Naive thymus-derived CD4-positive, alpha-beta T cell (primary cell): ENCODE measurements around the gene COL6A1. TPM values are rescaled to one million over a fixed set of nuclear protein-coding genes. Genes with fewer than 3 reads are reported as not detected.

Source experiments
- ATAC-seq: fragments of 150-1000 bp; cut with Tn5 transposase; 2 replicates; pipeline ENCODE4 v1.10.0; 2021; ENCODE audit warnings: mild to moderate bottlenecking, moderate library complexity
- CTCF ChIA-PET: fragments of 350-600 bp; sonication (Branson Sonifier 250); formaldehyde crosslinking; loops from one replicate; lab custom pipeline; 2021; ENCODE audit warnings: antibody characterized with exemption; lab: Charles Lee
- POLR2A ChIA-PET: fragments of 350-600 bp; sonication (Branson Sonifier 250); formaldehyde crosslinking; loops from one replicate; lab custom pipeline; 2021; ENCODE audit warnings: antibody characterized with exemption, inconsistent platforms; lab: Charles Lee
- DNase-seq, 9 donors: peaks; one replicate each; pipeline versions ENCODE4 v3.0.0 to v3.0.0-alpha.2; 2020 to 2022; ENCODE audit warnings: mixed read lengths in 1 of 9
- H3K27ac ChIP-seq: one replicate; pipeline ENCODE4 v1.7.0; 2013; ENCODE audit warnings: mild to moderate bottlenecking, low read depth, low read length, moderate library complexity
- H3K27me3 ChIP-seq, 2 donors: one replicate each; pipeline ENCODE4 v1.7.0; 2013; ENCODE audit warnings: low read length in 2 of 2, mild to moderate bottlenecking in 2 of 2, moderate library complexity in 2 of 2; ENCODE audit not compliant: control insufficient read depth in 2 of 2, insufficient read depth in 2 of 2
- H3K36me3 ChIP-seq, 3 experiments: 1 replicate in 2 of 3; 2 replicates in 1 of 3; pipeline ENCODE4 v1.7.0; 2013; ENCODE audit warnings: low read length in 3 of 3, mild to moderate bottlenecking in 3 of 3, moderate library complexity in 1 of 3; ENCODE audit not compliant: insufficient read depth in 3 of 3, control insufficient read depth in 2 of 3
- H3K4me1 ChIP-seq, 2 donors: one replicate each; pipeline ENCODE4 v1.7.0; 2013; ENCODE audit warnings: low read length in 2 of 2, mild to moderate bottlenecking in 2 of 2, moderate library complexity in 1 of 2; ENCODE audit not compliant: control insufficient read depth in 2 of 2, insufficient read depth in 2 of 2
- H3K4me3 ChIP-seq: 2 replicates; pipeline ENCODE4 v1.7.0; 2013; ENCODE audit warnings: mild to moderate bottlenecking, low read length
- H3K9me3 ChIP-seq, 3 experiments: 1 replicate in 2 of 3; 2 replicates in 1 of 3; pipeline ENCODE4 v1.7.0; 2013; ENCODE audit warnings: low read length in 3 of 3; ENCODE audit not compliant: control insufficient read depth in 2 of 3
- H3K27ac Mint-ChIP-seq, 9 donors: one replicate each; pipeline ENCODE4 v1.8.0; 2020 to 2022; ENCODE audit warnings: mixed read lengths in 9 of 9, mild to moderate bottlenecking in 8 of 9, moderate library complexity in 5 of 9, inconsistent platforms in 2 of 9
- H3K27me3 Mint-ChIP-seq, 5 donors: one replicate each; pipeline ENCODE4 v1.8.0; 2021 to 2022; ENCODE audit warnings: mixed read lengths in 5 of 5, mild to moderate bottlenecking in 1 of 5
- H3K36me3 Mint-ChIP-seq, 5 donors: one replicate each; pipeline ENCODE4 v1.8.0; 2020 to 2022; ENCODE audit warnings: mixed read lengths in 5 of 5, mild to moderate bottlenecking in 3 of 5, inconsistent platforms in 1 of 5
- H3K4me1 Mint-ChIP-seq, 7 donors: one replicate each; pipeline ENCODE4 v1.8.0; 2020 to 2022; ENCODE audit warnings: mixed read lengths in 7 of 7, mild to moderate bottlenecking in 3 of 7, inconsistent platforms in 1 of 7
- H3K4me3 Mint-ChIP-seq, 10 donors: one replicate each; pipeline ENCODE4 v1.8.0; 2020 to 2022; ENCODE audit warnings: mild to moderate bottlenecking in 10 of 10, mixed read lengths in 10 of 10, moderate library complexity in 6 of 10, inconsistent platforms in 2 of 10
- H3K9me3 Mint-ChIP-seq, 11 donors: one replicate each; pipeline ENCODE4 v1.8.0; 2020 to 2022; ENCODE audit warnings: mixed read lengths in 11 of 11, mild to moderate bottlenecking in 4 of 11, inconsistent platforms in 1 of 11, moderate library complexity in 1 of 11
- intact Hi-C, 2 donors: fragments of 100-400 bp; cut with micrococcal nuclease; formaldehyde crosslinking; loops; one replicate each; pipeline ENCODE4 v1.15.1; 2023
- polyA plus RNA-seq, 2 donors: library from polyadenylated mRNA; unstranded; fragments of 300-500 nt; fragmentation: Illumina TruSeq; gene quantifications; one replicate each; pipeline ENCODE4 v1.2.3, GENCODE V29; 2021
- total RNA-seq, 6 experiments: library from RNA in 5 of 6; stranded (reverse) in 5 of 6; gene quantifications; 1 replicate in 5 of 6; 2 replicates in 1 of 6; pipeline ENCODE4 v1.2.3 and lab custom pipeline; 2021 to 2026

Gene COL6A1
- total and polyA plus RNA-seq, 7 experiments from 2014 or later: 0.22 to 17.1 (median 6.0) TPM

GRCh38 chr21:45995686-45996179 lies 14.2 kb downstream of the COL6A1 start:
- H3K4me3 Mint-ChIP-seq: no peak overlapping the region
- no peaks in the 10 kb centered on the region for H3K36me3 Mint-ChIP-seq
- POLR2A ChIA-PET: no interaction called here
- Histone ChIP-seq H3K4me3 (no peak overlapping the region), H3K27ac (no peak overlapping the region), H3K27me3 (no peaks in the 10 kb centered on the region), H3K36me3 (no peaks in the 10 kb centered on the region), H3K9me3 (no peaks in the 10 kb centered on the region), H3K4me1 (no peaks in the 10 kb centered on the region)
- H3K27ac Mint-ChIP-seq: no peak overlapping the region
- peak in 1 of 9 donors; percentile 18 for DNase-seq
- H3K9me3 Mint-ChIP-seq: peaks cover 0 to 3% (median 0%) of the 10 kb centered on the region in 11 donors
- ATAC-seq: no peak
- CTCF ChIA-PET: no interaction called here
- H3K4me1 Mint-ChIP-seq: no peaks in the 10 kb centered on the region
- intact Hi-C loops: no loop called here
- H3K27me3 Mint-ChIP-seq: no peaks in the 10 kb centered on the region

DNA sequence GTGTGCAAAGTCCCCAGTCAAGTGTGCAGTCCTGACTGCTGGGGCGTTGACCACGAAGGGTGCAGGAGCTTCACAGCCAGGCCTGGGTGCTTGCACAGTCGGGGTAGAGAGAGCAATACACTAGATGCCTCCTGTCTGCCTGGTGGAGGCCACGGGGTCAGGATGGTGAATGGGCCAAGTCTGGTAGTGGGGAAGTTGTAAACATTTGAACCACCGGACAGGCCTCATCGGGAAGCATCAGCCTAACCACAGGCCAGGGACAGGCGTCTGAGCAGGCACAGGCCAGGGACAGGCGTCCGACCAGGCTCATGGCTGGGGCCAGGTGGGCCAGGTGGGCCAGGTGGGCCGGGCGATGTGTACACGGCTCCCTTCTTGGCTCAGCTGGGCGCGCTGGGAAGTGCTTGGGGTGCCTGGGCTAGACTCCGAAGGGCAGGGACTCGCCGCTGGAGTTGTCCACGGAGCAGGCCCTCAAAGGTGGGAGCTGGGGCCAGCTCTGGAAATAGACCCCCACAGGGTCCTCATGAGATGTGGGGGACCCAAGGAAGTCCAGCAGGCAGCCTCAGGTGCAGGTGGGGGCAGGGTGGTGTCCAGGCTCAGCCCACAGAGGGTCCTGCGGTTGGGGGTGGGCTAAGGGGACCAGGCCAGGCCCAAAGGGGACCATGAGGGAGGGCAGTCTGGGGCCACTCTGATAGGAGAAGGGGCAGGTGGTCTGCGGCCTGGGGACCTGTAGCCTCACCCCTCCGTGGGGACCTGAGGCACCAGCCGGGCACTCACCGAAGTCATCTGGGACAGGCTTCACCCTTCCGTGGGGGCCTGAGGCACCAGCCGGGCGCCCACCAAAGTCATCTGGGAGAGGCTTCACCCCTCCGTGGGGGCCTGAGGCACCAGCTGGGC lies 15.0 kb downstream of the COL6A1 start:
- no peak overlapping the region for H3K27ac Mint-ChIP-seq
- H3K36me3 Mint-ChIP-seq: no peaks in the 10 kb centered on the region
- Histone ChIP-seq H3K9me3 (no peaks in the 10 kb centered on the region), H3K27ac (no peak overlapping the region), H3K27me3 (no peaks in the 10 kb centered on the region), H3K4me3 (no peak overlapping the region), H3K36me3 (no peaks in the 10 kb centered on the region), H3K4me1 (no peaks in the 10 kb centered on the region)
- no peaks in the 10 kb centered on the region for H3K27me3 Mint-ChIP-seq
- H3K4me1 Mint-ChIP-seq: no peaks in the 10 kb centered on the region
- intact Hi-C loops: no loop called here
- no peak for ATAC-seq
- no peak overlapping the region for H3K4me3 Mint-ChIP-seq
- POLR2A ChIA-PET: no interaction called here
- H3K9me3 Mint-ChIP-seq: peaks cover 0 to 3% (median 0%) of the 10 kb centered on the region in 11 donors
- DNase-seq: peak in 2 of 9 donors; percentile 4 to 19
- CTCF ChIA-PET: no interaction called here

- Histone ChIP-seq H3K27ac (no peak overlapping the region), H3K4me1 (no peaks in the 10 kb centered on the region), H3K4me3 (no peak overlapping the region), H3K36me3 (no peaks in the 10 kb centered on the region), H3K9me3 (no peaks in the 10 kb centered on the region), H3K27me3 (no peaks in the 10 kb centered on the region)
- Mint-ChIP-seq H3K36me3 (no peaks in the 10 kb centered on the region), H3K27me3 (no peaks in the 10 kb centered on the region), H3K27ac (no peak overlapping the region), H3K4me3 (no peak overlapping the region), H3K9me3 (peaks cover 0 to 3% (median 0%) of the 10 kb centered on the region in 11 donors), H3K4me1 (no peaks in the 10 kb centered on the region)
- ChIA-PET POLR2A (no interaction called here), CTCF (no interaction called here)
- intact Hi-C loops: no loop called here
- ATAC-seq (no peak), DNase-seq (peak in 1 of 9 donors; percentile 12)
Measured at GRCh38 chr21:45997205-45997494, 15.6 kb downstream of the COL6A1 start.

DNA sequence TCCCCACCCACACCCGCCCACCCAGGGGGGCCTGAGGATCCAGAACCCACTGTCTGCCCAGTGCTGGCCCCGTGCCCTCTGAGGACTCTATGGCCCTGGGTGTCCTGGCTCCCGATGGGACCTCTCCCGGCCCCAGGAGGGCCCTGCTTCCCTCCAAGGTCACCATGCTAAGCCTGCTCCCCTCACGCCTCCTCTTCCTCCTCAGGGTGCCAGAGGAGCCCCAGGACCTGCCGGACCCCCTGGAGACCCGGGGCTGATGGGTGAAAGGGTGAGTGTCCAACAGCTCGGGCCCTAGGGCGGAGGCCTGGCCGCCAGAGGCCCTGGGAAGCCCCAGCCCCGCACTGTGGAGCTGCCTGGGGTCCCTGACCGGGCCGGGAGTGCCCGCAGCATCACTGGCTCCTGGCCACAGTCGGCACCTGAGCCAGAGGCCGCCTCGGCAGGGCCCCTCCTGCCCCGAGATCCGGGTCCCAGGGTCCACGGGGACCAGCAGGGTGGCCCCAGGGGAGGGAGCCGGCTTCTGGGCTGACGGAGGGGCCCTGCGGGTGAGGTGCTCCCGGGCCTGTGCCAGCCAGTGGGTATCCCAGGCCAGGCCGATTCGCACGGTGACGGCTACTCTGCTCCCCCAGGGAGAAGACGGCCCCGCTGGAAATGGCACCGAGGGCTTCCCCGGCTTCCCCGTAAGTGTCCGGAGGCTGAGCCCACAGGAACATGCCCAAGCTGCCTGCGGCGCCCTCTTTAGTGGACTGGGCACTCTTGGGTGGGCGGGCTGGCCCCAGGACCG lies 16.1 kb downstream of the COL6A1 start:
- H3K4me1 Mint-ChIP-seq: no peaks in the 10 kb centered on the region
- Histone ChIP-seq H3K27me3 (no peaks in the 10 kb centered on the region), H3K4me1 (no peaks in the 10 kb centered on the region), H3K9me3 (no peaks in the 10 kb centered on the region), H3K27ac (no peak overlapping the region), H3K4me3 (no peak overlapping the region), H3K36me3 (no peaks in the 10 kb centered on the region)
- no peaks in the 10 kb centered on the region for H3K36me3 Mint-ChIP-seq
- H3K4me3 Mint-ChIP-seq: no peak overlapping the region
- ATAC-seq: no peak
- POLR2A ChIA-PET: no interaction called here
- peaks cover 0 to 3% (median 0%) of the 10 kb centered on the region in 11 donors for H3K9me3 Mint-ChIP-seq
- no peaks in the 10 kb centered on the region for H3K27me3 Mint-ChIP-seq
- CTCF ChIA-PET: no interaction called here
- intact Hi-C loops: no loop called here
- peak in 2 of 9 donors; percentile 6 to 11 for DNase-seq
- H3K27ac Mint-ChIP-seq: no peak overlapping the region

- DNase-seq (peak in 2 of 9 donors; percentile 4 to 19), ATAC-seq (no peak)
- no peaks in the 10 kb centered on the region for H3K4me1 ChIP-seq
- H3K4me3 ChIP-seq: no peak overlapping the region
- no peaks in the 10 kb centered on the region for H3K27me3 Mint-ChIP-seq
- H3K27me3 ChIP-seq: no peaks in the 10 kb centered on the region
- no peaks in the 10 kb centered on the region for H3K4me1 Mint-ChIP-seq
- no peak overlapping the region for H3K4me3 Mint-ChIP-seq
- peaks cover 0 to 3% (median 0%) of the 10 kb centered on the region in 11 donors for H3K9me3 Mint-ChIP-seq
- H3K36me3 Mint-ChIP-seq: no peaks in the 10 kb centered on the region
- POLR2A ChIA-PET: no interaction called here
- intact Hi-C loops: no loop called here
- H3K36me3 ChIP-seq: no peaks in the 10 kb centered on the region
- CTCF ChIA-PET: no interaction called here
- H3K27ac ChIP-seq: no peak overlapping the region
- H3K27ac Mint-ChIP-seq: no peak overlapping the region
- H3K9me3 ChIP-seq: no peaks in the 10 kb centered on the region
Measured at GRCh38 chr21:45998276-45998701, 16.7 kb downstream of the COL6A1 start.

DNA sequence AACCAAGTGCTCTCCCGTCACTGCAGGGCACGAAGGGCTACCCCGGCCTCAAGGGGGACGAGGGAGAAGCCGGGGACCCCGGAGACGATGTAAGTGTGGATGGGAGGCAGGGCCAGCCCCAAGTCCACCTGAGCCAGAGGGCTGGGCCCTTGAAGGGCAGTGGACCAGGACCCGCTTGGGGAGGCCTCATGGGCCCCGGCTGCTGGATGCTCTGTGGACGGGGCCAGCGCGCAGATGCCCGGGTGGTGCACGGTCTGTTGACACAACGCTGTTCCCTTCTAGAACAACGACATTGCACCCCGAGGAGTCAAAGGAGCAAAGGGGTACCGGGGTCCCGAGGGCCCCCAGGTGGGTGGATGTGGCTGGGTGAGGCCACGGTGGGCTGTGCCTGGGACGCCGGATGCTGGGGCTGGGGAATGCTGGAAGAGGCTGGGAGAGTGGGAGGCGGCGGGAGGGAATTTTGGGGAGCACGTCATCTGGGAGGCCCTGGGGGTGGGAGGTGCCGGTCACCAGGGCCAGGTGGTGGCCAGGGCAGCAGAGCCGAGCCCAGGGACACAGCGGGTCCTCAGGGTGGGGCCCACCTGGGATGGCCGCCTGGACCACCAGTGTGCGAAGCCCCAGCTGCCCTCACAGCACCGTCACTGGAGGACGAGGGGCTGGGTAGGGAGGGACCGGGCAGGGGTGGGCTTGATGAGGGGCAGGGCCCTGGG lies 17.5 kb downstream of the COL6A1 start:
- DNase-seq: no peak
- no peak overlapping the region for H3K27ac ChIP-seq
- ChIA-PET POLR2A (no interaction called here), CTCF (no interaction called here)
- H3K27ac Mint-ChIP-seq: no peak overlapping the region
- H3K27me3 ChIP-seq: no peaks in the 10 kb centered on the region
- H3K4me3 Mint-ChIP-seq: no peak overlapping the region
- H3K36me3 Mint-ChIP-seq: no peaks in the 10 kb centered on the region
- no peaks in the 10 kb centered on the region for H3K9me3 ChIP-seq
- no peaks in the 10 kb centered on the region for H3K27me3 Mint-ChIP-seq
- no peaks in the 10 kb centered on the region for H3K4me1 Mint-ChIP-seq
- peaks cover 0 to 3% (median 0%) of the 10 kb centered on the region in 11 donors for H3K9me3 Mint-ChIP-seq
- intact Hi-C loops: no loop called here
- no peak for ATAC-seq
- H3K4me1 ChIP-seq: no peaks in the 10 kb centered on the region
- no peaks in the 10 kb centered on the region for H3K36me3 ChIP-seq
- H3K4me3 ChIP-seq: no peak overlapping the region
